Muscle layer of duodenum (tissue), 2 donors: ENCODE results near the gene C5AR1.
"Not testable (repeated sequence)": the region's sequence is repeated elsewhere in the genome, so short reads cannot be mapped to it uniquely, and the experiment has no call there.

Experiments
- H3K27ac ChIP-seq: one replicate; pipeline ENCODE4 v1.7.0; 2013; ENCODE audit warnings: mild to moderate bottlenecking, low read length
- H3K27me3 ChIP-seq: one replicate; pipeline ENCODE4 v1.7.0; 2013; ENCODE audit warnings: low read depth, mild to moderate bottlenecking, control low read depth, low read length
- H3K36me3 ChIP-seq, 2 donors: one replicate each; pipeline ENCODE4 v1.7.0; 2013; ENCODE audit warnings: low read length in 2 of 2, control low read depth in 1 of 2, mild to moderate bottlenecking in 1 of 2; ENCODE audit not compliant: insufficient read depth in 2 of 2, control insufficient read depth in 1 of 2
- H3K4me1 ChIP-seq, 2 donors: one replicate each; pipeline ENCODE4 v1.7.0; 2013; ENCODE audit warnings: low read length in 2 of 2, mild to moderate bottlenecking in 2 of 2, control low read depth in 1 of 2, moderate library complexity in 1 of 2; ENCODE audit not compliant: insufficient read depth in 2 of 2, control insufficient read depth in 1 of 2
- H3K4me3 ChIP-seq, 2 donors: one replicate each; pipeline ENCODE4 v1.7.0; 2013; ENCODE audit warnings: low read length in 2 of 2, low read depth in 1 of 2, mild to moderate bottlenecking in 1 of 2
- H3K9me3 ChIP-seq, 2 donors: one replicate each; pipeline ENCODE4 v1.7.0; 2013; ENCODE audit warnings: low read length in 2 of 2, control low read depth in 1 of 2, mild to moderate bottlenecking in 1 of 2; ENCODE audit not compliant: control insufficient read depth in 1 of 2
- donor health status: healthy.

C5AR1 gene

DNA sequence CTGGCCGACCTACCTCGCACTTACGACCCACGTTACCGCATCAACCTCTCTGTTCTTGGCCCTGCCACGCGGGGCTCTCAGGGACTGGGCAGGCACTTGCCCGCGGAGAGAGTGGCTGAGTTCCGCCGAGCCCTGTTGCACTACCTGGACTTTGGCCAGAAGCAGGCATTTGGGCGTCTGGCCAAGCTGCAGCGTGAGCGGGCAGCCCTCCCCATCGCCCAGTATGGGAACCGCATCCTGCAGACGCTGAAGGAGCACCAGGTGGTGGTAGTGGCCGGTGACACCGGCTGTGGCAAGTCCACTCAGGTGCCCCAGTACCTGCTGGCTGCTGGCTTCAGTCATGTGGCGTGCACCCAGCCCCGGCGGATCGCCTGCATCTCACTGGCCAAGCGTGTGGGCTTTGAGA, 43.6 kb downstream of the C5AR1 start:
- peaks cover 41 to 53% of the 10 kb centered on the region in 2 donors for H3K36me3 ChIP-seq

DNA sequence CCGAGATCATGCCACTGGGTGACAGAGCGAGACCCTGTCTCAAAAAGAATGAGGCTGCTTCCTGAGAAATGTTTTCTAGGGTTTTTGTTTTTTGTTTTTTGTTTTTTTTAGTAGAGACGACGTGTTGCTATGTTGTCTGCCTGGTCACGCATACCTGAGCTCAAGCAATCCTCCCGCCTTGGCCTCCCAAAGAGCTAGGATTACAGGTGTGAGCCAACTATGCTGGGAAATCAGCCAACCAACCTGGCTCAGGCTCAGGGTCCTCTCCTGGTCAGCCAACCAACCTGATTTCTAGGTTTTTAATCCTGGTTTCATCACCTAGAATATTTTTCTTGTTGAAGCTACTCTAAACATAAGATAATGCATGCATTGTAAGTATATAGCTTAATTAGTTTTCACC, 47.2 kb downstream of the C5AR1 start:
- no peak overlapping the region for H3K4me3 ChIP-seq
- peaks cover 53 to 85% of the 10 kb centered on the region in 2 donors for H3K36me3 ChIP-seq
- no peak overlapping the region for H3K27ac ChIP-seq
- no peaks in the 10 kb centered on the region for H3K9me3 ChIP-seq
- no peaks in the 10 kb centered on the region for H3K4me1 ChIP-seq
- H3K27me3 ChIP-seq, result no peaks in the 10 kb centered on the region

More for the DNA sequence above, 43.6 kb downstream of the C5AR1 start:
- Histone ChIP-seq H3K27me3 (no peaks in the 10 kb centered on the region), H3K4me3 (no peak overlapping the region), H3K27ac (no peak overlapping the region), H3K9me3 (no peaks in the 10 kb centered on the region), H3K4me1 (peaks cover 5 to 8% of the 10 kb centered on the region in 2 donors)

DNA sequence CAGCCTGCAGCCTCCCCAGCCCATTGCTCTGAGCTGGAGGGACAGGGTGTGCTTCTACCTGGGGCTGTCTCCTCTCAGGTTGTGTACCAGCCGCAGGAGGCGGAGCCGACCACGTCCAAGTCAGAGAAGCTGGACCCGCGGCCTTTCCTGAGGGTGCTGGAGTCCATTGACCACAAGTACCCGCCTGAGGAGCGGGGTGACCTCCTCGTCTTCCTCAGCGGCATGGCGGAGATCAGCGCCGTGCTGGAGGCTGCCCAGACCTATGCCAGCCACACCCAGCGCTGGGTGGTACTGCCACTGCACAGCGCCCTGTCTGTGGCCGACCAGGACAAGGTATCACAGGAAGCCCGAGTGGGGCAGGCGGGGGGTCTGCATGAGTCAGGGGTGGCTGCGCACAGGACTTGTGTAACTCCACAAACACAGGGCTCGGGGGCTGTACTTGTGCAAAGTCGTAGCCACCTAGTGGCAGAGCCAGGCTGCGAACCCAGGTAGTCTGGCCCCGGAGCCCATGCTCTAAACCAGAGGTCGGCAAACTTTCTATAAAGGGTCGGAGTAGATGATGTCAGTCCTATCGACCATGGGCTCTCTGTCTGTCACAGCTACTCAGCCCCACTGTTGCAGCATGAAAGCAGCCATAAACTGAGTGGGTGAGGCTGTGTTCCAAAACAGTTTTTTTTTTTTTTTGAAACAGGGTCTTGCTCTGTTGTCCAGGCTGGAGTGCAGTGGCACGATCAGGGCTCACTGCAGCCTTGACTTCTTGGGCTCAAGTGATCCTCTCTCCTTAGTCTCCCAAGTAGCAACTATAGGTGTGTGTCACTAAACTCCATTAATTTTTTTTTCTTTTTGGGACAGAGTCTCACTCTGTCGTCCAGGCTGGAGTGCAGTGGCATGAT, 48.4 kb downstream of the C5AR1 start:
- Histone ChIP-seq H3K9me3 (no peaks in the 10 kb centered on the region), H3K27ac (no peak overlapping the region), H3K4me1 (no peaks in the 10 kb centered on the region), H3K4me3 (no peak overlapping the region), H3K27me3 (no peaks in the 10 kb centered on the region), H3K36me3 (peaks cover 53 to 88% of the 10 kb centered on the region in 2 donors)

DNA sequence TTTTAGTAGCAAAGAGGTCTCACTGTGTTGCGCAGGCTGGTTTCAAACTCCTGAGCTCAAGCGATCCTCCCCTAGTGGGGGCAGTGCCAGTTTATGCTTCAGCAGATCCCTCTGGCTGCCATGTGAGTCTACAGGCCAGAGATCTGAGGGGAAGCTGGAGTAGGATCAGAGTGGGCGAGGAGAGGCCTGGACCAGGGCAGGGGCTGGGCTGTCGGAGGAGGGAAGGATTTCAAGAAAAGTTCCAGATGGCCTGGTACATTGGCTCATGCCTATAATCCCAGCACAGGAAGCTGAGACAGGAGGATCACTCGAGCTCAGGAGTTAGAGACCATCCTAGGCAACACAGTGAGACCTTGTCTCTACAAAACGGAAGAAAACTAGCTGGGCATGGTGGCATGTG, 49.3 kb downstream of the C5AR1 start:
- Histone ChIP-seq H3K4me1 (no peaks in the 10 kb centered on the region), H3K9me3 (no peaks in the 10 kb centered on the region), H3K36me3 (peaks cover 49 to 89% of the 10 kb centered on the region in 2 donors), H3K4me3 (no peak overlapping the region), H3K27me3 (no peaks in the 10 kb centered on the region), H3K27ac (no peak overlapping the region)

DNA sequence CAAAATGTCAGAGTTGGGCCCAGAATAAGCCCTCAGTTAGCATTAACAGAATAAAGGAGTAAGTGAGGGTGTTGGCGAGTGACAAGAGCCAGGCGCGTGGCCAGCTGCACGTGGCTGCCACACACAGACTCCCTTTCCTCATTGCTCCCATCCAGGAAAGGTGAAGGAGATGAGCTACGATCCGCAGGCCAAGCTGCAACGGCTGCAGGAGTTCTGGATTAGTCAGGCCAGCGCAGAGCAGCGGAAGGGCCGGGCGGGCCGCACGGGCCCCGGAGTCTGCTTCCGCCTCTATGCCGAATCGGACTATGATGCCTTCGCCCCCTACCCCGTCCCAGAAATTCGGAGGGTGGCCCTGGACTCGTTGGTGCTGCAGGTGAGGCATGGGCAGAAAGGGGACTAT, 52.7 kb downstream of the C5AR1 start:
- peaks cover 30 to 80% of the 10 kb centered on the region in 2 donors for H3K36me3 ChIP-seq
- H3K4me3 ChIP-seq, result no peak overlapping the region
- no peaks in the 10 kb centered on the region for H3K27me3 ChIP-seq
- H3K4me1 ChIP-seq, result no peaks in the 10 kb centered on the region
- no peak overlapping the region for H3K27ac ChIP-seq
- H3K9me3 ChIP-seq, result no peaks in the 10 kb centered on the region

DNA sequence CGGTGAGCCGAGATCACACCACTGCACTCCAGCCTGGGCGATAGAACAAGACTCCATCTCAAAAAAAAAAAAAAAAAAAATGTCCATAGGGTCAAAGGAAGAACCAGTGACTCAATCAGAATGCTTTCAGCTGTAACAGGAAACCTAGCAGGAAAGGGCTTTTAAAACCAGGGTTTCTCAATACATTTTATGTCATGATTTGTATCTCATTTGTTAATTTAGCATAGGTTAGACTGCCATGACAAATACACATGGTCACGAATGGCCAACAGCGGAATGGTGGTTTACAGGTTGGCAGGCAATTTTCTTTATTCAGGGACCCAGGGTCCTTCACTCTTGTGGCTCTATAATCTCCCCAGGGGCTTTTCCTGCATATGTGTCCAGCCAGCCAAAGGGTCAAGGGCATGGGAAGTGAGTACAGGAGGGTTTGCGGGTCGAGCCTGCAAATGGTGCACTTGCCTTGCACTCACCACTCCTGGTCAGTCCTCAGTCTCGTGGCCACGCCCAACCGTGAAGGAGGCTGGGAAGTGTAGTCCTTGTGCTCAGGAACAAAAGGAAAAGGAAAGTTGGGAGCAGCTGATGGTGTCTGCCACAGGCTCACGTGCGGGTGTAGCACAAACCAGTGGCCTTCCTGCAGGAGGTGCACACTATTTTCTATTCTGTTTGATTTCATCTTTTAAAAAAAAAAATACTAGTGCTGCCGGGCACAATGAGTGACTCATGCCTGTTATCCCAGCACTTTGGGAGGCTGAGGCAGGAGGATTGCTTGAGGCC, 54.3 kb downstream of the C5AR1 start:
- Histone ChIP-seq H3K27me3 (no peaks in the 10 kb centered on the region), H3K4me3 (no peak overlapping the region), H3K27ac (no peak overlapping the region), H3K36me3 (peaks cover 22 to 70% of the 10 kb centered on the region in 2 donors), H3K9me3 (no peaks in the 10 kb centered on the region), H3K4me1 (no peaks in the 10 kb centered on the region)

DNA sequence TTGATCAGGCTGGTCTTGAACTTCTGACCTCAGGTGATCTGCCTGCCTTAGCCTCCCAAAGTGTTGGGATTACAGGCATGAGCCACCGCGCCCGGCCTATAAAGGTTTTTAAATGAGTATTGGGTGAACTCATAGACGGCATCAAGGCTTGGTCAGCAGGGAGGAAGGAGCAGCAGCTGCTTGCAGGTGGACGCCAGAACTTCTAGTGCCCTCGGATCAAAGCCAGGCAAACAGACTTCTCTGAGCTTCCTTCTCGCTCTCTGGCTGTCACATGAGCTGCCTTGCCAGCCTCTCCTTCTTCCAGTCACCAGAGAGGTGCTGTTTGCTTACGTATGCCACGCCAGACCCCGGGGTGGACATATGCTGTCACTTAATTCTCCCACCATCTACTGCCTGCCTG, 55.8 kb downstream of the C5AR1 start:
- not testable (repeated sequence) for H3K27ac ChIP-seq, H3K4me1 ChIP-seq, H3K27me3 ChIP-seq, H3K4me3 ChIP-seq, H3K9me3 ChIP-seq
- peaks cover 25 to 70% of the 10 kb centered on the region in 2 donors for H3K36me3 ChIP-seq

DNA sequence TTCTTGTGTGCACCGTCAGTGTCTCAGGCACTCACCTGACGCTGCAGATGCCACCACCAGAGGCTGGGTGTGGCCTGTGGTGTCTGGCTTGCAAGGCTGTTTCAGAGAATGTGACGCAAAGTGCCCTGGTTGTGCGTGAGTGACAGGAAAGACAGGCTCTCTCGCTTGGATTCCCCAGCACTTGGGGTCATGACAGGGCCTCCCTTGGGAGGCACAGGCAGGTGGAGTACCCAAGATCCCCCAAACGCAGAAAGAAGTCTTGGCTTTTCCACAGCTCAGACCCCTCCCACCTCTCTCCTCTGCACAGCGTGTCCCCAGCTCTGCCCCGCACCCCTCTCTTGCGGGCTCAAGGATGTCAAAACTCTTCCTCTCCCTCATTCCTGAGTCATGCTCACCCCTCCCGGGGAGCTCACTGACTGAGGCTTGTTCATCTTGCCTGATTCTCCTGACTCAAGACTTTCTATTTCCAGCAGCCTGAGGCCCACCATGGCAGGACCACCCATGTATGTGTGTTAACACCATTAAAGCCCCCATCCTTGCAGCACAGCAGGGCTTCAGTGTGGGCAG, 60.5 kb downstream of the C5AR1 start:
- no peak overlapping the region for H3K27ac ChIP-seq
- H3K4me1 ChIP-seq, result no peaks in the 10 kb centered on the region
- H3K27me3 ChIP-seq, result no peaks in the 10 kb centered on the region
- no peaks in the 10 kb centered on the region for H3K9me3 ChIP-seq
- no peak overlapping the region for H3K4me3 ChIP-seq
- peaks cover 31 to 63% of the 10 kb centered on the region in 2 donors for H3K36me3 ChIP-seq

DNA sequence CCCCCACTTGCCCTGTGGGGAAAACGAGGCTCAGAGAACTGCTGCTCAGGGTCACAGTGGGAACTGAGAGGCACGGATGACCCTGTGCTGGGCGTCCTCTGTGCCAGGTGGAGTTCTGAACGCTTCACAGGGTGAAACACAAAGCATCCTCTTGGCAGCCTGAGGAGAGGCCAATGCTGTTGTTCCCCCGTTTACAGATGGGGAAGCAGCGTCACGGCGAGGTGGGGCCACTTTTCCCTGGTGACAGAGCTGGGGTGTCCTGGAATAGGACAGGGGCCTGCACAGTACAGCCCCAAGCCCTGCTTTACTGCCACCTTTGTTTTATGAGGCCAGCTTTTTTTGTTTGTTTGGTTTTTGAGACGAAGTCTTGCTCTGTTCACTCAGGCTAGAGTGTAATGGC, 61.6 kb downstream of the C5AR1 start:
- Histone ChIP-seq H3K9me3 (no peaks in the 10 kb centered on the region), H3K27ac (no peak overlapping the region), H3K4me3 (no peak overlapping the region), H3K36me3 (peaks cover 35 to 68% of the 10 kb centered on the region in 2 donors), H3K4me1 (no peaks in the 10 kb centered on the region), H3K27me3 (no peaks in the 10 kb centered on the region)
